Middle frontal gyrus (tissue), 1 donor: Measurements from ENCODE around the gene SCN1A.
"Not testable (repeated sequence)": the region's sequence is repeated elsewhere in the genome, so short reads cannot be mapped to it uniquely, and the experiment has no call there.

ENCODE experiments used
- DNase-seq: peaks from one replicate; pipeline ENCODE4 v3.0.0-alpha.2; 2015; ENCODE audit warnings: low spot score; ENCODE audit errors: extremely low spot score

Gene SCN1A

DNA sequence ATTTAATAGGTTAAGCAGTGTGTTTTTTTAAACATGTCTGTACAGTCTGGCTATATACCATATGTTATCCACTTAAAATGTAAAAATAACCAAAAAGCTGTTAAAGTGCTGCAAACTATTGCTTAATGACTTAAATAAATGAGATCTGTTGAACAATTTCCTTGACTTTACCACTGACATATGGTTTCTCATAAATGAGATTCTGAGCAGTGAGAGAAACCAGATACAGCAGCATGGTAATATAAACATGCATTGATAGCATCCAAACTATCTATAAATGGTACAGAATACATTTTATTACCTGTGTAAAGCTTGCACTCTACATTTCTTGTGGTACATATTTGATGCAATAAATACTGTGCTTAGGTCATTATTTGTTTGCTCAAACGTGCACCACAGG, 138.0 kb downstream of the SCN1A start:
- no peak for DNase-seq

DNA sequence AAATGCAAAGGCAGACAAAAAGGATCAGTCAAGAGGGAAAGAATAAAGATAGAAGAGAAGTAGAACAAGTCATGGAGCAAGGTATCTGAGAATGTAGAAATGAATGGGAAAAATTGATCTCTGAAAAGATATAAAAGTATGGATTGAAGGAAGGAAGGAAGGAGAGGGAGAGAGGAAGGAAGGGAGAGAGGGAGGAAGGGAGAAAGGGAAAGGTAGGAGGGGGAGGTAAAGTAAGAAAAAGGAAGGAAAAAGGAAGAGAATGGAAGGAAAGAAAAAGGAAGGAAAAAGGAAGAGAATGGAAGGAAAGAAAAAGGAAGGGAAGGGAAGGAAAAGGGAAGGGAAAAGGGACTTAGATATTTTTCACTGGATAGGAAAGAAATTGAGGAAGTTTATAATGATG, 142.7 kb downstream of the SCN1A start:
- DNase-seq = no peak

DNA sequence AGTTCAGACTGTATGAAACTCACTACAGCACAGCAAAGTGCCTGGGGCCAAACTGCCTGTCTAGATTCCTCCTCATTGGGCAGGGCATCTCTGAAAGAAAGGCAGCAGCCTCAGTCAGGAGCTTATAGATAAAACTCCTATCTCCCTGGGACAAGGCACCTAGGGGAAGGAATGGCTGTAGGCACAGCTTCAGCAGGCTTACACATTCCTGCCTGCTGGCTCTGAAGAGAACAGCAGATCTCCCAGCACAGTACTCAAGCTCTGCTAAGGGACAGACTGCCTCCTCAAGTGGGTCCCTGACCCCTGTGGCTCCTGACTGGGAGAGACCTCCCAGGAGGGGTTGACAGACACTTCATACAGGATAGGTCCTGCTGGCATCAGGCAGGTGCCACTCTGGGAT, 155.7 kb downstream of the SCN1A start:
- not testable (repeated sequence) for DNase-seq

DNA sequence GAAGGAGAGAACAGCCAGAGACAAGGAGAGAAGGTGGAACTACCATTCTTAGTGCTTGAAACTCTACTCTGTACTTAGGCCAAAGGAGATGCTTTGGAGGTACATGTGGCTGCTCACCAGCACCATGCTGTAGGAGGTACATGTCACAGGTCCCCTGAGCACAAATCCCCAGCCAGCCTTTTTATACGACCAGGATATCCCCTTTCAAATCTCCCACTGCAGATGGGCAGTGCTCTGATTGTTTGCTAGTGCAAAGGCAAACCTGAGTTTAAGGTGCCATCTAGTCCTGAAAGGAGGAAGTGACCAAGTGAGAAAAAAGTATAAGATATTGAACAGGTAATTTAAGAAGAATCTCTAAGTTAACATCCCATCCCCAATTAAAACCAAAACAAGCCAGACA, 157.2 kb downstream of the SCN1A start:
- no peak for DNase-seq

DNA sequence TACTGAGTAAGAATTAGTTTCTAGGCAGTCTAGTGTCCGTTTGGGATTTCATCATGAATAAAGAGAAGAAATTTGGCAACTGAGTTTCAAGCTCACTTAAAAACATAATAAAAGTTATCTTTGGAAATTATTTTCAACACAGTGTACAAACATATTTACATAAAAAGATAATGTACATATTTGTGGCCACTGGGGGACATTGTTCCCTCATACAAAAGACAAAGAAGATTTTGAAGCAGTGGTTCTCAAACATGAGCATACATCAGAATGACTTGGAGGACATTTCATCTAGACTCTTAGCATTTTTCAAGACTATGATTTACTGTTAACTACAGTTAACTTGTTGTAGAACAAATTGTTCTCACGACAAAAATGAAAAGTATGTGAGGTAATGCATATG, 158.6 kb downstream of the SCN1A start:
- no peak for DNase-seq

DNA sequence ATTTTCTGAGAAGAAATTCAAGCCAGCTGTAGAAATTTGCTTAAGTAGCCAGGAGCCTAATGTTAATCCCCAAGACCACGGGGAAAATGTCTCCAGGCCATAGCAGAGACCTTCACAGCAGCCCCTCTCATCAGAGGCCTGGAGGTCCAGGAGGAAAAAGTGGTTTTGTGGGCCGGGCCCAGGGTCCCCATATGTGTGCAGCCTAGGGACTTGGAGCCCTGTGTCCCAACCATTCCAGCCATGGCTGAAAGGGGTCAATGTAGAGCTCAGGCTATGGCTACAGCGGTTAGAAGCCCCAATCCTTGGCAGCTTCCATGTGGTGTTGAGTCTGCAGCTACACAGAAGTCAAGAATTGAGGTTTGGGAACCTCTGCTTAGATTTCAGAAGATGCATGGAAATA, 160.1 kb downstream of the SCN1A start:
- DNase-seq = no peak

DNA sequence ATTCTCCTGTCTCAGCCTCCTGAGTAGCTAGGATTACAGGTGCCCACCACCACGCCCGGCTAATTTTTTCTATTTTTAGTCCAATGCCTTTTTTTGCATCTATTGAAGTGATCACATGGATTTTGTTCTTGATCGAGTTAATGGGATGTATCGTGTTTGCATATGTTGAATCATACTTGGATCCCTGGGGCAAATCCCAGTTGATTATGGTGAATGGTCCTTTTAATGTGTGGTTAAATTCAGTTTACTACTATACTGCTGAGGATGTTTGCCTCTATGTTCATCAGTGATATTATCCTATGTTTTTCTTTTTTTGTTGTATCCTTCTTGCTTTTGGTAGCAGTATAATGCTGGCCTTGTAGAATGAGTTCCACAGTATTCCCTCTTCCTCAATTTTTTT, 166.0 kb downstream of the SCN1A start:
- DNase-seq = no peak

DNA sequence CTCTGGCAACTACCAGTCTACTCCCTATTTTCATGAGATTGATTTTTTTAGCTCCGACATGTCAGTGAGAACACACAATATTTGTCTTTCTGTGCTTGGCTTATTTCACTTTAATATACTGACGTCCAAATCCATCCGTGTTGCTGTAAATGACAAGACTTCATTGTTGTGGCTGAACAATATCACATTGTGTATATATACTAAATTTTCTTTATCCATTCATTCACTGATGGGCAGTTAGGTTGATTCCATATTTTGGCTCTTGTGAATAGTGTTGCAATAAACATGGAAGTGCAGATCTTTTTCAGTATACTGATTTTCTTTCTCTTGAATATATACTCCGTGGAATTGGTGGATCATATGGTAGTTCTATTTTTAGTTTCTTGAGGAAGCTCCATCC, 168.4 kb downstream of the SCN1A start:
- DNase-seq = no peak

DNA sequence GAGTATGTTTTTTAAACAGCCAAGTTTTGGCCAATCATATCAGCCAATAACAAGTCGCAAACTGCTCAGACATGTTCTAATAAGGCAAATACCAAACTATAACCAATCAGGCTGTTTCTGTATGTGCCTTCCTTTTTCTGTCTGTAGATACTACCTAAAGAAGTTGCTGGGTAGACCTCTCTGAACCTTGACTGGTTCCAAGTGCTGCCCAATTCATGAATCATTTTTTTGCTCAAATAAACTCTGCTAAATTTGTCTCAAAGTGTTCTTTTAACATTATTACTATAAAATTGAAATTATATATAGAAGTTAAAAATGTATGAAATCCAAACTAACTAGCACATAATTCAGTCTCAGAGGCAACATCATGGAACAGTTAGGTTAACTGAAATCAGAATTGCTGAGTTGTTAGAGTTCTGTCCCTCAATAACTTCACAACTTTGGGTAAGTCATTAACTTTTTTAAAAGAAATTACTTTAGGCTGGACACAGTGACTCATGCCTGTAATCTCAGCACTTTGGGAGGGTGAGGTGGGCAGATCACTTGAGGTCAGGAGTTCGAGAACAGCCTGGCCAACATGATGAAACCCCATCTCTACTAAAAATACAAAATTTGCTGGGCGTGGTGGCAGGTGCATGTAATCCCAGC, 169.4 kb downstream of the SCN1A start:
- no peak for DNase-seq

DNA sequence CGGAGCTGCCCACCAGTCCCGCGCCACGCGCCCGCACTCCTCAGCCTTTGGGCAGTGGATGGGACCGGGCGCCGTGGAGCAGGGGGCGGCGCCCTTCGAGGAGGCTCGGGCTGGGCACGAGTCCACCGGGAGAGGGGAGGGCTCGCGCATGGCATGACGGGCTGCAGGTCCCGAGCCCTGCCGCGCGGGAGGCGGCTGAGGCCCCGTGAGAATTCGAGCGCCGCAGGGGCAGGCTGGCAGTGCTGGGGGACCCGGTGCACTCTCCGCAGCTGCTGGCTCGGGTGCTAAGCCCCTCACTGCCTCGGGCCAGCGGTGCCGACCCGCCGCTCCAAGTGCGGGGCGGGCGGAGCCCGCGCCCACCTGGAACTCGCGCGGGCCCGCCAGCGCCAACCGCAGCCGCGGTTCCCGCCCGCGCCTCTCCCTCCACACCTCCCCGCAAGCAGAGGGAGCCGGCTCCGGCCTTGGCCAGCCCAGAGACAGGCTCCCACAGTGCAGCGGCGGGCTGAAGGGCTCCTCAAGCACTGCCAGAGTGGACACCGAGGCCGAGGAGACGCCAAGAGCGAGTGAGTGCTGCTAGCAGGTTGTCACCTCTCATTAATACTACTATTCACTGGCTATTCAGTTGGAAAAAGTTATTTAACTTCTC, 170.7 kb downstream of the SCN1A start:
- no peak for DNase-seq

DNA sequence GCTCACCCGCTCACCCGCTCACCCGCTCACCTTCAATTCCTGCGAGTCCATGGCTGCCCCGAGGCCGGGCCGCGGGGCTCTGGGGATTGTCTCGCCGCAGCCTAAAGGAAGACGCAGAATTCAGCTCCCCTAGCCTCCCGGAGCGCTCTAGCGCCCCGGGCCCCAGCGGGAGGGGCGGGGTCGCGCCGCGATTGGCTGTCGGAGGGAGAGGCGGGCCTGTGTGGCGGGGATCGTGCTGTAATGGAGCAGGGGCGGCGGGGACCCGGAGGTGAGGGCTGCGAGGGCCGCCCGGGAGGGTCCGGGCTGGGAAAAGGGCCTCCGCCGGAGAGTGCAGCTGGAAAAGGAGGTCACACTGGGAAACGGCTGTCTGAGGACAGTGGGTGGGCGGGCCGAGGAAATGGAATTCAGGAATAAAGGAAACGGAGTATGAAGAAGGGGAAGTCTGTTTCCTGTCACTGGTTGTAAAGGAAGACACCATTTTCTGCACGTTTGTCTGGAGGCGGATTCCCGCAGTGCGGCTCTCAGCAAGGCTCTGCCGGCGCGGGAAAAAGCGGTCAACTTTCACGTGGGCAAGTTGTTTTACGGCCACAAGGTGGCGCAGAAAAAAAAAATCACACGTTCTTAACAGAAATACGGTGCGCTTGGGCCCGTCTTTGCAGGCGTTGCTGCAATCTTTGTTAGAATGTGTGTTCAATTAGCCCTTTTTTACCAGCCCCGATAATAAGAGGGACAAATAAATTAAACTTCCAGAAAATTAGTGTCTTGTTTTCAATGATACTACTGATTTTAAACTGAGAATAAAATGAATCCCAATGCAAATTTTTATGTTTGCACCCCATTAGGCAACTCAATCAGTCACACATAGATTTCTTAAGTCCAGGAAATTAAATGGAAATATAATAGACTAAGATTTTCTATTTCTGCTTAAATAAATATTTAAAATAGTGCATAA, 173.9 kb downstream of the SCN1A start, which contains the start of gene TTC21B:
Gene TTC21B (minus strand): TSS at position 122 of the 952 bp plus-strand sequence. CDS start 71 bp downstream, at position 51.
- peak; percentile 93 for DNase-seq

DNA sequence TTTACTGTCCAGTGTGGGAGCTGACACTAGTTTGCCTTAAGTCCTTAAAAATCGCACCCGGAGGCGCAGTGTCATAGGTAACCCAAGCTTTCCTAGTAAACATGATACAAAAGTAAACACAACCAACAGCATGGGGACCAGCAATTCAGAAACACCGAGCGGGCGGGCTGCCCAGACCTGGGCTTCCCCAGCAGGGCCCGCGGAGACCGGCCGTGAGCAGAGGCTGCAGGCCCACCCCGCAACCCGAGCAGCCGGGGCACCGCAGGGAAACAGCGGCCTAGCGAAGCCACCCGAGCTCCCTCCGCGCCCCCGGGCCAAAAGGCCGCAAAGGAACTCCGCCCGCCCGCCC, 174.5 kb downstream of the SCN1A start:
- DNase-seq = no peak

DNA sequence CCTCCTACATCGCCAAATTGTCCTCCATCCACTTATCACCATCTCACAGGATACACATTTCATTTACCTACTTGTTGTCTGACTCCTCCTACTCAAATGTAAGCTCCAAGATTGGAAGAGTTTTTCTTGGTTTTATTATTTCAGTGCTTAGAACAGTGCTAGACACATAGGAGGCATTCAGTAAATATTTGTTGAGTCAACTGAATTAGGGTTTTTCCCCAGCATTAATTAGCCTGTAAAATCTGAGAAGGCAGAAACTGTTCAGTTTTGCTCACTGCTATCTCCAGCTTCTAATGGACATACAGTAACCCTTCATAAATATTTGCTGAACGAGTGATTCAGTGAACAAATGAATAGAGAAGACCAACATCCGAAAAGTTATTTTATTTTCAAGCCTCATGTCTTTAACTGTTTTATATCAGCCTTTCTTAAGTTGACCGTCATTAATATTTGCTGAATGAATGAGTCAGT, 175.0 kb downstream of the SCN1A start:
- no peak for DNase-seq

DNA sequence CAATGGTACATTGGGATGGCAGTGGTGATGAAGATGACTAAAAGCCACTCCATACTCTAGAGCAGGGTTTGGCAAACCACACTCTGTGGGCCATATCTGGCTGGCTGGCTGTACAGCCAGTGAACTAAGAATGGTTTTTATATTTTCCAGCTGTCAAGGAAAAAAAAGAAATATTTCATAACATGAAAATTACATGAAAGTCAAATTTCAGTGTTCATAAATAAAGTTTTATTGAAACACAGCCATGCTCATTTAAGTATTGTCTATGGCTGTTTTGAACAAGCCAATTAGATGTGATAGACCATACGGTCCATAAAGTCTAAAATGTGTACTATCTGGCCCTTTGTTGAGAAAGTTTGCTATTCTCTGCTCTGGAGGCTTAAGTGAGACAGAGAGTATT, 175.7 kb downstream of the SCN1A start:
- no peak for DNase-seq

DNA sequence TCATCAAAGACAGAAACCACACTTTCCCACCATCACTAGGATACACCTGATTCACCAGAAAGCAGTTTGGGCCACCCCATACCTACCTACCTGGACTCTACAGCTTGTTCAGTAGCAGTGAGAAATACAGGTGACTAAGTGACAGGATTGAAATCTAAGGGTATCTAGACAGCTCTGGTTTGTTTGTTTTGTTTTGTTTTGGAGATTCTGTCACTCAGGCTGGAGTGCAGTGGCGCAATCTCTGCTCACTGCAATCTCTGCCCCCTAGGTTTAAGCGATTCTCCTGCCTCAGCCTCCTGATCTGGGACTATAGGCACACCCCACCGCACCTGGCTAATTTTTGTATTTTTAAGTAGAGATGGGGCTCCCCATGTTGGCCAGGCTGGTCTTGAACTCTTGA, 177.4 kb downstream of the SCN1A start:
- no peak for DNase-seq

DNA sequence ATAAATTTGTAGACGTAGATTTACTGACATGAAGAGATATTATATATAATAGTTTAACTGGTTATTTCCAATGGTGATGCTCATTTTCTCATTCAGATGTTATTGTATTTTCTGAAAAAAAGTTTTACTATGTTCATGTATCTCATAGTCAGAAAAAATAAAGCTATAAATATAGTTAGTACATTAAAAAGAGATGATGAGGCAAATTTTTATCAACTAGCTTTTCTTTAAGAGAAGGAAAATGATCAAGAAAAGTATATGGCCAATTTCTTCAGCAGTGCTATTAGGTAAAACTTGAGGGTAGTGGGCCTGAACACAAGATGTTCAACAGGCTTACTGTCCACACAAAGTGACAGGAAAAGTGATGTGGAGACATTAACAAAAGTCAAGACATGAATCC, 186.0 kb downstream of the SCN1A start:
- DNase-seq = no peak

DNA sequence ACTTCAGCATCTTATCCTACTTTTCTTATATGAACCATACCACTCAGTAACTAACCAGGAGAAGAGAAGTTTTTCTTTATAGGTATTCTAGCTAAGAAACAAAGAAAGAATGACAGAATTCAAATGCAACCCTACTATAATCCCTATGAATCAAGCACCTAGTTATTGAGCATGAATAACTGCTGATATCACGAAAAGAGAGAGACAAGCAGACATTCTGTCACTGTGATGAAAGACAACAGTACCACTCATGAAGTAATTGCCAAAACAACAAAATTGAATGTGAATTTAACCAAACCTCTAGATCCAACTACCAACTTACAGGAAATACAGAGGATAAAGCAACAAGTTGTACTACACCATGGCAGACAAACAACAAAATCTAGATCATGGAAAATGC, 189.6 kb downstream of the SCN1A start:
- DNase-seq = no peak
